Activated CD8-positive, alpha-beta memory T cell treated with anti-CD3 and anti-CD28 coated beads, Interleukin-2, amount 10 ng/mL, durations not matched to agents 7 days and 5 days (primary cell): ENCODE results near the gene PIGH. TPM values are rescaled to one million over a fixed set of nuclear protein-coding genes. Genes with fewer than 3 reads are reported as not detected.
"Not testable (repeated sequence)": the region's sequence is repeated elsewhere in the genome, so short reads cannot be mapped to it uniquely, and the experiment has no call there.

Experiments
- ATAC-seq: fragments of 150-1000 bp; cut with Tn5 transposase; one replicate; pipeline ENCODE4 v1.10.0; 2021; ENCODE audit warnings: moderate library complexity
- CTCF ChIA-PET: fragments of 350-600 bp; sonication (Branson Sonifier 250); formaldehyde crosslinking; loops from one replicate; lab custom pipeline; 2021; ENCODE audit warnings: antibody characterized with exemption; lab: Charles Lee
- DNase-seq: peaks from one replicate; pipeline ENCODE4 v3.0.0-alpha.2; 2020
- H3K27ac Mint-ChIP-seq: one replicate; pipeline ENCODE4 v1.8.0; 2021; ENCODE audit warnings: mild to moderate bottlenecking, mixed read lengths
- H3K27me3 Mint-ChIP-seq: one replicate; pipeline ENCODE4 v1.8.0; 2021; ENCODE audit warnings: mixed read lengths
- H3K36me3 Mint-ChIP-seq: one replicate; pipeline ENCODE4 v1.8.0; 2021; ENCODE audit warnings: mild to moderate bottlenecking, mixed read lengths
- H3K4me1 Mint-ChIP-seq: one replicate; pipeline ENCODE4 v1.8.0; 2021; ENCODE audit warnings: mixed read lengths
- H3K4me3 Mint-ChIP-seq: one replicate; pipeline ENCODE4 v1.8.0; 2021; ENCODE audit warnings: mild to moderate bottlenecking, moderate library complexity, mixed read lengths
- H3K9me3 Mint-ChIP-seq: one replicate; pipeline ENCODE4 v1.8.0; 2022; ENCODE audit warnings: low read depth, mixed read lengths
- total RNA-seq, 2 experiments: library from RNA; stranded (reverse); gene quantifications; one replicate each; pipeline ENCODE4 v1.2.3, GENCODE V29; 2021

Gene PIGH
- total RNA-seq, 2 experiments from 2014 or later = 16.3 to 17.1 TPM

DNA sequence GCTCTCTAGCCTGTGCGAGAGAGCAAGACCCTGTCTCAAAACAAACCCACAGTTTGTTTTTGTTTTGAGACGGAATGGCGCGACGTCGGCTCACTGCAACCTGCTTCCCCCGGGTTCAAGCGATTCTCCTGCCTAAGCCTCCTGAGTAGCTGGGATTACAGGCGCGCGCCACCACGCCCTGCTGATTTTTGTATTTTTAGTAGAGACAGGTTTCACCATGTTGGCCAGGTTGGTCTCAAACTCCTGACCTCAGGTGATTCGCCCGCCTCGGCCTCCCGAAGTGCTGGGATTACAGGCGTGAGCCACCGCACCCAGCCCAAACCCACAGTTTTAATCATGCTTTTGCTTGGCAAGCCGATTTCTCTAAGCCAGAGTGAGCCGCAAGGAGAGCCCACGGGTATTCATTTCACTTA lies 500 bp upstream of the PIGH start:
- Mint-ChIP-seq H3K27ac (peak overlapping the region; percentile 89), H3K4me1 (peaks cover 29% of the 10 kb centered on the region), H3K4me3 (peak overlapping the region; percentile 91)
- CTCF ChIA-PET = interaction anchor here (0.6 to 2.9 kb wide), 26 partner anchors 10 to 1172 kb away, joined by 3 to 17 read pairs (median 4); partner anchors contain the start of genes ARG2, ATP6V1D, EIF2S1 and RDH11
- not testable (repeated sequence) for H3K36me3 Mint-ChIP-seq, H3K27me3 Mint-ChIP-seq, H3K9me3 Mint-ChIP-seq, DNase-seq, ATAC-seq

DNA sequence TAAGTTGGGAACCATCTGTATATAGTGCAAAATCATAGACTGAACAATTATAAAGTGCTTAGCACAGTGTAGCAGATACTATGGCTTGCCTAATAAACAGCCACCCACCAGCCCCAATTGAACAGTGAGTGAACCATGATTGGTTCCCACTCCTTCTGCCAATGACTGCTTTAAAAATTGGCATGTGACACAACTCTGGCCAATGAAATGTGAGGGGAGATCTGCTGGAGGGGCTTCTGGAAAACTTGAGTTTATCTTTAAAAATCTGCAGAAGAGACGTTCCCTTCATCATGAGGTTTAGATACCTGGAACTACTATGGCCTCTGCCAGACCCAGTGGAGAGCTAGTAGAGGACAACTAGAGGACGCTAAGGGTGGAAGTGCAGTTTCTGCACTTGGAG lies 4.7 kb downstream of the PIGH start:
- no peak for DNase-seq
- Mint-ChIP-seq H3K4me1 (peaks cover 22% of the 10 kb centered on the region), H3K27me3 (no peaks in the 10 kb centered on the region), H3K9me3 (no peaks in the 10 kb centered on the region), H3K27ac (no peak overlapping the region), H3K36me3 (peaks cover 14% of the 10 kb centered on the region), H3K4me3 (no peak overlapping the region)
- ATAC-seq = no peak
- CTCF ChIA-PET = interaction anchor here (2.5 kb wide), 1 partner anchor 109 kb away, joined by 6 read pairs; no protein-coding TSS in a partner anchor

DNA sequence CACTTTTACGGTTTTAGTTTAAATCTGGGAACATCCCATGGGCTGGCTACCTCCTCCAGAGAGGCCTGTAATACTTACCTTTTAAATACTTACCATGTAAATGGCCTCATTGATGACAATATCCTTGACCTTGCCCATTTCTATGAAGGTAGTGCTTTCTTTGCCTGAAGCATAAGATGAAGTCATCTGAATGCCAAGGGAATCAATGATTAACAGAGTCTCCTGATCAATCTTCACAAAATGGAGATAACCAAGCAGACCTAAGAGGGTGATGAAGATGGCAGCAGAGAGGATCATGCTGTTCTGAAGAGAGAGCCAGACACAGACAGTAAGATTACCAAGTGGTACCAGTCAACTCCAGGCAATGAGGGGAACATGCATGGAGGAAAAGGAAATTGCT lies 6.4 kb downstream of the PIGH start:
- not testable (repeated sequence) for H3K9me3 Mint-ChIP-seq, ATAC-seq, DNase-seq, H3K27me3 Mint-ChIP-seq, H3K4me1 Mint-ChIP-seq, H3K4me3 Mint-ChIP-seq, H3K27ac Mint-ChIP-seq
- peaks cover 12% of the 10 kb centered on the region for H3K36me3 Mint-ChIP-seq
- CTCF ChIA-PET = interaction anchor here (1.0 kb wide), 1 partner anchor 22 kb away, joined by 3 read pairs; no protein-coding TSS in a partner anchor

DNA sequence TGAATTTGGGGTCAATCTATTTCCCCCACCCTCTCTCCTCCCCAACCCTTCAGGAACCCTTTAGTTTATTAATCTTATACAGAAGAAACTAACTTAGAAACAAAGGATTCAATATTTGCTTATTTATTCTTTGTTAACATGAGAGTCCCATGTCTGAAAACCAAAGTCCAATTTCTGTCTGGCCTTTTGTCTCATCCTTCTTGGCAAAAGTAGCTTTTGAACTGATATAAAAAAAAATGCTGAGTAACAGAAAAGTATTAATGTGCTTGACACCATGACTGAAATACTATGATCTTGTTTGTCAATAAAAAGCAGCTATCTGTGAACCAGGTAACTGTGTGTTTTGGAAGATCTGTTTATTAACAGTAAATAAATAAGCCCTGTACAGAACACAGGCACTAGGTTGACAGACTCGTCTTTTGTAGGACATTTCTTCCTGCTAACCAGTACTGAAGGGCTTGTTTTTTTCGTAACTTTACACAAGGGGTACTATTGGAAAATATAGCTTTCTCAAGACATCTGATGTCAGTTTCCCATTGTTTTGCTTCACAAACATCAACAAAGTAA lies 10.8 kb downstream of the PIGH start:
- Mint-ChIP-seq H3K27me3 (no peaks in the 10 kb centered on the region), H3K4me1 (no peaks in the 10 kb centered on the region), H3K27ac (no peak overlapping the region), H3K9me3 (no peaks in the 10 kb centered on the region), H3K36me3 (peaks cover 9% of the 10 kb centered on the region), H3K4me3 (no peak overlapping the region)
- ATAC-seq = no peak
- CTCF ChIA-PET = interaction anchor here (0.7 to 4.2 kb wide), 6 partner anchors 9 to 162 kb away, joined by 3 to 17 read pairs (median 4); partner anchors contain the start of gene PIGH
- no peak for DNase-seq

DNA sequence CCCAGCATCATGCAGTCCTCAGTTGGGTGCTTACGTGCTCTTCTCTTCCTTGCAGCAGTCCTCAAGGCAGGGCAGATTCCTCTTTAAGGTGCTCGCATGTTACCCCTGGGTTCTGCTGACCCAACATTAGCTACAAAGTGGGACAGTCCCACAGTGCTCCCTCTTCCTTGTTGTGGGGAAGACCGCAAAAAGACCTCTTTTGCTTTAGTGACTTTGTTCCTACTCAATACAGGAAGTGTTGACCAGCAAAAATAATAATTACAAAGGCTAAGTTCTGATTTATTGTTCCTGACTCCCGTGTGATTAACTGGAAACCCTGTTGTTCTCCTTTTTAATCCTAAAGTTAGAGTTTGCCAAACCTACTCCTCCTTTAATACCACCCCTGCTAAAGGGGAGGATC lies 13.7 kb downstream of the PIGH start:
- H3K4me1 Mint-ChIP-seq = peaks cover 6% of the 10 kb centered on the region
- H3K36me3 Mint-ChIP-seq = peaks cover 5% of the 10 kb centered on the region
- no peak overlapping the region for H3K4me3 Mint-ChIP-seq
- DNase-seq (no peak), ATAC-seq (no peak)
- no peak overlapping the region for H3K27ac Mint-ChIP-seq
- H3K9me3 Mint-ChIP-seq = no peaks in the 10 kb centered on the region
- H3K27me3 Mint-ChIP-seq = no peaks in the 10 kb centered on the region
- CTCF ChIA-PET = interaction anchor here (3.3 to 4.7 kb wide), 3 partner anchors 15 to 159 kb away, joined by 12 to 42 read pairs (median 18); no protein-coding TSS in a partner anchor

DNA sequence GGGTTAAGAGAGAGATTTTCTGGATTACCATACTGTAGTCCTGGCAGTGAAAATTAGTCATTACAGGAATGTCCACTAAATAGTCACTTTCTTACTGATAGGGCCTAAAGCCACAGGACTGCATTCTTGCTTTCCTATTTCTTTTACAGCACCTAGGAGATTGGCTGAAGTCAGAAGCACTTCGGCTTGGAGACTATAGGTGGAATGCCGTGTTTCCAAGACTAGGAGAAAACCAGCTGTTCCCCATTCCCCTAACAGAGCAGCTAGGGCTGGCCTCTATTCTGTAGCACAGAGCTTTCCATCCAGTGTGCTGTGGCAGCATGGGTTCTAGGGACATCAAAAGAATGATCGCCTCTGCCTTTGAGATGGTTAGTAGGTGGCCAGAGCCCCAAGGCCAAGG lies 15.1 kb downstream of the PIGH start:
- CTCF ChIA-PET = interaction anchor here (0.6 to 4.7 kb wide), 16 partner anchors 8 to 161 kb away, joined by 3 to 42 read pairs (median 4); partner anchors contain the start of genes PIGH and RDH11
- Mint-ChIP-seq H3K27me3 (no peaks in the 10 kb centered on the region), H3K9me3 (no peaks in the 10 kb centered on the region), H3K36me3 (peaks cover 2% of the 10 kb centered on the region), H3K4me3 (no peak overlapping the region), H3K4me1 (peaks cover 12% of the 10 kb centered on the region), H3K27ac (no peak overlapping the region)
- ATAC-seq (no peak), DNase-seq (no peak)

DNA sequence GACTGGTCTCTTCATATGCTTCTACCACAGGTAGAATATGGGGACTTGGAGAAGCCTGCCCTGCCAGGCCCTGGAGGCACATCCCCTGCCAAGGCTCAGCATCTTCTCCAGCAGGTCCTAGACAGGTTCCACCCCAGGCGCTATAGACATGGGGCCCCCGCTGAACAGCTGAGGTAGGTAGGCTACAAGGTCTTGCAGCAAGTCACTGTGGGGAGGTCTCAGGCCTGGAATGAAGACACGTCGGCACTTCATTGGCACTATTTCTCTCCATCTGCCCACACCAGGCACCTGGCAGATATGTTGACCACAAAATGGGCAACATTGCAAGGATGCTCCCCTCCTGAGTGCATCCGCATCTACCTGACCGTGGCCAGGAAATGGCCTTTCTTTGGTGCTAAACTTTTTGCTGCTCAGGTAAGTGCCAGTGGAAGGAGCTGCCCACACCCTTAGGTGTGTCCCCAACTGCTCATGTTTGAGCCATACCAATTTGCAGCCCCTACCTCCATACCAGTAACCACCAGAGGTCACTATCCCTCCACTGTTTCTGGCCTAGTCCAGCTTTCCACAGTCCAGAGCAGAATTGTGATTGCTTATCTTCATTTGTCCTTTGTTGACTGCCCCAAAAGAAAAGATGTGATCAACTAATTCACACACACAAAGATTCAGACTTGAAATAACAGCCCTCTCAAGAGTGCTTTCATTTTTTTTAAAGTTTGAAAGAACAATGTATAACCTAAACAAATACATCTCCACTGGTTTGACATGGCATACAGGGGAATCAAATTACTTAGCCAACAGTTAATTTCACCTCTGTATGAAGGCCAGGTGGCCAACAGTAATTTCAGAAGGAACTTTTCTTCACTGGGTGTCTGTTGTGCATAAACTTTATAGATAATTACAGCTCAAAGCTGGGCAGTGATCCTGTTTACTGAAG lies 16.1 kb downstream of the PIGH start:
- DNase-seq (peak; percentile 50), ATAC-seq (peak; percentile 78)
- Mint-ChIP-seq H3K9me3 (no peaks in the 10 kb centered on the region), H3K36me3 (no peaks in the 10 kb centered on the region), H3K4me1 (peaks cover 12% of the 10 kb centered on the region), H3K4me3 (no peak overlapping the region), H3K27me3 (no peaks in the 10 kb centered on the region), H3K27ac (no peak overlapping the region)
- CTCF ChIA-PET = interaction anchor here (0.6 to 4.7 kb wide), 22 partner anchors 9 to 160 kb away, joined by 3 to 42 read pairs (median 4); partner anchors contain the start of genes PIGH, RDH11 and RDH12

DNA sequence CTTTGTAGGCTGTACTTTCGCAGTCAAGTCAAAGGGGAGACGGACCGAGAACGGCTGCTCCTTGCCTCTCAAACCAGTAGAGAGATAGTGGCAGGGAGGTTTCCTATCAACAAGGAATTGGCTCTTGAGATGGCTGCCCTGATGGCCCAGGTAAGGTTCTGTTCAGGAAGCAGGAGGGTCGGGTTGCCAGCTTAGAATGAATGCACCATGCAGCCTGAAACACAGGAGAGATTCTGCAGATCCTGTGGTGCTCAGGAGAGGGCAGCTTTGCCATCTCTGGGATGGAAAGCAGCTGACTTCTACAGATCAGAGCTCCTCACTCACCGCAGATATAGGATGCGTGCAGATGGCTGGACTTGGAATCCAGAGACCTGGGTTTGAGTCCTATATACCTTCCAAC lies 18.0 kb downstream of the PIGH start:
- no peak for DNase-seq
- Mint-ChIP-seq H3K4me1 (peaks cover 12% of the 10 kb centered on the region), H3K27me3 (no peaks in the 10 kb centered on the region), H3K36me3 (no peaks in the 10 kb centered on the region), H3K27ac (no peak overlapping the region), H3K4me3 (no peak overlapping the region), H3K9me3 (no peaks in the 10 kb centered on the region)
- no peak for ATAC-seq
- CTCF ChIA-PET = interaction anchor here (0.6 to 3.6 kb wide), 9 partner anchors 11 to 155 kb away, joined by 3 to 36 read pairs (median 4); partner anchors contain the start of genes ARG2 and RDH12

DNA sequence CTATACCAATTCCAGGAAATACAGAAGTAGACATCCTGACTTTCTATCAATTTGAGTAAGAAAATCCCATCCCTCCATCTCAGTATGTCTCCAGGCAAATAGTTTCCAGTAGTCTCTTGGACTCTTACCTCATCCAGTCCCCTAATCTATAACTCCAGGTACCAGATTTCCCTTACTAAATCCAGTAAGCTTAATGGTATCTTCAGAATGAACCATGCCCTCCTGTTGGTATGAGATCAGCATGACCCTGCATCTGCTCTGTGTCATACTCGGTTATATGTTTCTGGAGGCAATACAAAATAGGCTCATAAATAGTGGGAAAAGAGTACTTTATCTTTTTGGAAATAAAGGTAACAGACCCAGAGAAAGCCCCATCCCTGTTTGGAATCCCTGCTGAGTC lies 18.4 kb downstream of the PIGH start:
- DNase-seq (no peak), ATAC-seq (no peak)
- CTCF ChIA-PET = interaction anchor here (0.6 to 3.6 kb wide), 11 partner anchors 10 to 154 kb away, joined by 3 to 36 read pairs (median 4); partner anchors contain the start of genes ARG2, PIGH and RDH12
- Mint-ChIP-seq H3K27me3 (no peaks in the 10 kb centered on the region), H3K4me3 (no peak overlapping the region), H3K36me3 (no peaks in the 10 kb centered on the region), H3K4me1 (peaks cover 12% of the 10 kb centered on the region), H3K9me3 (no peaks in the 10 kb centered on the region), H3K27ac (peak overlapping the region; percentile 58)

DNA sequence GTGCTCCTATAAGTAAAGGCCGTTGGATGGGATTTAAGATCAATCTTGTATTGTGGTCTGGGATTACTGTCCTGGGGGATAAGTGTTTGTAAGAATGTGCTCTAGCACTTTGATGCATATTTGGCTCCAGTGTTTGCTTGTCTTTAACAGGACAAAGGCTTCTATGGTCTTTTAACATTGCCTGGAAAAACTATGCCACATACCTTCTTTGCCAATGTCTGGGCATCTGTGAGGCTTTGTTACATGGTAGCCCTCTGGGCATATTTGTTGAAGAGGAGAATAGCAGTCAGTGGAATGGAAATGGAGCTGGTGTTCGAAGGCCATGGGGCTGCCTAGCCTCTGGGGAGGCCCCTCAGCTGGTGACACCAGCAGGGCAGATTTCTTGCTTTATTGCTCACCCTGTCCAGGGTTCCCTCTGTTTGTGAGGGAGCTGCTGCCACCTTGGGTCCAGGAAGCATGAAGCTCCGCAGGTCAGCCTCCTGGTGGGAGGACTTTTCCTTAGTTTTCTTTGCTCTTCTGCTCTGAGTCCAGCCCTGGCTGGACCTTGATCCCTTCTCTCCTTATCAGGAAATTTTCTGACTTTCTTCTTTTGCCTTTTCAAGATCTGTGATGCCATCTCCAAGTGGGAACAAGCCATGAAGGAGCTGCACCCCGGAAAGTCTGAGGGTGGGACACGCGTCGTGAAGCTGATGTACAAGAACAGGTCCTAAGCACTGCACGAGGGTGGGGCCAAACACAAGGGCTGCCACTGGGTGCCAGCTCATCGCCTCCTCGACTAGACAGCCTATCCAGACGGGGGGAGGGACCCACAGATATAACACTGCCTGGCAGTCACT lies 19.5 kb downstream of the PIGH start:
- CTCF ChIA-PET = interaction anchor here (1.1 to 3.6 kb wide), 11 partner anchors 9 to 153 kb away, joined by 3 to 36 read pairs (median 4); partner anchors contain the start of gene PIGH
- no peaks in the 10 kb centered on the region for H3K9me3 Mint-ChIP-seq
- no peak overlapping the region for H3K27ac Mint-ChIP-seq
- no peak for DNase-seq
- peaks cover 12% of the 10 kb centered on the region for H3K4me1 Mint-ChIP-seq
- no peak overlapping the region for H3K4me3 Mint-ChIP-seq
- H3K27me3 Mint-ChIP-seq = no peaks in the 10 kb centered on the region
- H3K36me3 Mint-ChIP-seq = no peaks in the 10 kb centered on the region
- ATAC-seq = no peak

DNA sequence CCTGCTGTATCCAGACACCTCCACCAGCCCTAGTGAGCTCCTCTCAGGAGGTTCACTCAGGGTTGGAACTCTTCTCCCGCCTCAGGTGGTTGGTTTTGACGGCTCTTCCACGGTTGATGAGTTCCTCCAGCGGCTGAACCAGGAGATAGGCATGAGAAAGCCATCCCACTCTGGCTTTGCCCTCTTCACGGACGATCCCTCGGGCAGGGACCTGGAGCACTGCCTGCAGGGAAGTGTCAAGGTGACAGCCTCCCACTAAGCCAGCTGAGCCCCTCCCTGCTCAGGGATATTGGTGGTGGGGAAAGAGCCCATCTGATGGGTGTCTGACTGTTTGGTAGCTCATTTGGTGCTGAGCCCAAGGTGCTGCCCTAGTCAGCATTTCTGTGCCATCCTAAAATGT lies 20.4 kb downstream of the PIGH start:
- H3K4me1 Mint-ChIP-seq = peaks cover 12% of the 10 kb centered on the region
- H3K27ac Mint-ChIP-seq = no peak overlapping the region
- DNase-seq = no peak
- ATAC-seq = no peak
- no peak overlapping the region for H3K4me3 Mint-ChIP-seq
- no peaks in the 10 kb centered on the region for H3K9me3 Mint-ChIP-seq
- H3K27me3 Mint-ChIP-seq = peaks cover 3% of the 10 kb centered on the region
- CTCF ChIA-PET = interaction anchor here (0.6 to 1.6 kb wide), 4 partner anchors 8 to 152 kb away, joined by 3 to 6 read pairs (median 3); no protein-coding TSS in a partner anchor
- no peaks in the 10 kb centered on the region for H3K36me3 Mint-ChIP-seq

DNA sequence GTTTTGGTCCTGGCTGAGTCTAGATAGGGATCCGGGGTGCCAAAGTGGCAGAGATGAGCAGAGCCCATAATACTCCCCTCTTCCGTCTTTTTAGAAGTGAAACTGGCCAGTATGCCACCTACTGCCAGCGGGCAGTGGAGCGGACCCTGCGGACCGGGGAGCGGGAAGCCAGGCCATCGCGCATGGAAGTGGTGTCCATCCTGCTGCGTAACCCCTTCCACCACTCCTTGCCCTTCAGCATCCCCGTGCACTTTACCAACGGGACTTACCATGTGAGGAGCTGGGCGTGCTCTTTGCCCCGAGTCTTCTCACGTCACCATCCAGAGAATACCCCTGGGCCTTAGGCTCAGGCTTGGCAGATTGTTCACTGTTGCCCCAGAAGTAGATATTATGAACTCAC lies 21.0 kb downstream of the PIGH start:
- CTCF ChIA-PET = interaction anchor here (0.6 to 1.6 kb wide), 5 partner anchors 8 to 151 kb away, joined by 3 to 5 read pairs (median 3); no protein-coding TSS in a partner anchor
- H3K36me3 Mint-ChIP-seq = no peaks in the 10 kb centered on the region
- no peaks in the 10 kb centered on the region for H3K9me3 Mint-ChIP-seq
- peaks cover 3% of the 10 kb centered on the region for H3K27me3 Mint-ChIP-seq
- DNase-seq (no peak), ATAC-seq (no peak)
- H3K27ac Mint-ChIP-seq = no peak overlapping the region
- peaks cover 12% of the 10 kb centered on the region for H3K4me1 Mint-ChIP-seq
- no peak overlapping the region for H3K4me3 Mint-ChIP-seq
